Measurements from ENCODE around the gene ANKRD9. TPM values are rescaled to one million over a fixed set of nuclear protein-coding genes. Genes with fewer than 3 reads are reported as not detected.

Gene ANKRD9
- total and polyA plus RNA-seq, 2 of the 13 experiments (the other 11 are each of a cell fraction or from before 2014, with no cell fraction given) = 10.0 to 15.0 TPM

DNA sequence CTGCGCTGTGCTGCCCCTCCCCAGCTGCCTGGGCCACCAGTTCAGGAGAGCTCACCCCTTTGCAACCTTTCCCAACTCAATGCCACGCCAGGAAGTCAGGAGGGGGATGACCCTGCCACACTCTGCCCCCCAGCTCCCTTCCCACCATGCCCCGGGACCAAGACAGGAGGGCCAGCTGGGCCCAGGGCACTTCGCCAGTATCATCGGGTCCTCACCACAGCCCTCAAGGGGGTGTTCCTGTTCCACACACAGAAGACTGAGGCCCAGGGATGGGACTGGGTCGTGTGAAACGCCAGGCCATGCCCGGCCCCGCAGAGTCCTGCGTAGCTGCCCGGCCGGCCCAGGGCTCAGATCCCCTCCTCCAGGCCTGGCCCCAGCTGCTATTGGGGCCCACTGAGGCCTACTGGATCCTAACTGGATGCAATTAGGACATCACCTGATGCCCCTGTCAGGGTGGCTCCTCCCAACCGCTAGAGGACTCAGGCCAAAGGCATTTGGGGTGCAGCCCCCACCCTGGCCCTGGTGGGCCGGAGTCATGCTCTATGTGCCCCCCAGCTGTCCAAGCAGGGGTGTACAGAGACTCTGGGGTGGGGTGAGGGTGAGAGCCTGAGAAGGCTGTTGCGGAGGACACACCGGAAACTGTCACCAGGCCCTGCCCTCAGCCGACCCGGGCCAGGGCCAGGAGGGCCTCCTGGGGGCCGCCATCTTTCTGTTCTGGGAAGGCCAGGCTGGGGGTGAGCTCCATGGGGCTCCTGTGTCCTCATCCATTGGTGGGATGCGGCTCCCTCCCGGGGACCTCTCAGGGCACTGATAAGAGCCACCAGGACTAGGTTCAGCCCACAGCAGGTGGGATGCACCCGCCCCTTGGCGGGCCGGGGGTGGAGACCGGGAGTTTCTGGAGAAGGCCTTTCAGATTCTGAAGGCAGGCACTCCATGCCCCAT is 29.3 kb upstream of the ANKRD9 start (continued):
- TF ChIP-seq ZNF574 (CRISPR knock-in tag; IDR thresholded peaks at IDR 0.05) (peak; percentile 60), KMT2B (CRISPR knock-in tag; IDR thresholded peaks at IDR 0.05) (peak; percentile 22; the same call in 1 of the 2 replicates), RFX3 (CRISPR knock-in tag; IDR thresholded peaks at IDR 0.05) (0 out of 2 replicates have a peak, but pooled peaks have one; percentile 1), ZBTB20 (CRISPR knock-in tag; IDR thresholded peaks at IDR 0.05; ENCODE audit: borderline replicate concordance, low read depth) (peak; percentile 81; the same call in 1 of the 2 replicates), ZNF839 (CRISPR knock-in tag; IDR thresholded peaks at IDR 0.05; ENCODE audit: borderline replicate concordance) (no peak; the same call in 1 of the 2 replicates), HIC2 (CRISPR knock-in tag; IDR thresholded peaks at IDR 0.05; ENCODE audit: low read depth) (peak; percentile 78), NFKB2 (CRISPR knock-in tag; IDR thresholded peaks at IDR 0.05; ENCODE audit: borderline replicate concordance) (peak; percentile 84; the same call in 1 of the 2 replicates), HNF4G (IDR thresholded peaks at IDR 0.05; ENCODE audit: borderline replicate concordance, low read depth, low read length) (no peak), HNF4G (CRISPR knock-in tag; IDR thresholded peaks at IDR 0.05; ENCODE audit: borderline replicate concordance, low read depth) (peak; percentile 18; the same call in 1 of the 2 replicates), CEBPG (CRISPR knock-in tag; IDR thresholded peaks at IDR 0.05) (no peak), ZNF605 (CRISPR knock-in tag; IDR thresholded peaks at IDR 0.05) (peak; percentile 71; the same call in 1 of the 2 replicates), GATAD1 (CRISPR knock-in tag; IDR thresholded peaks at IDR 0.05) (peak; percentile 16)
- TF ChIP-seq, protein P1, sequence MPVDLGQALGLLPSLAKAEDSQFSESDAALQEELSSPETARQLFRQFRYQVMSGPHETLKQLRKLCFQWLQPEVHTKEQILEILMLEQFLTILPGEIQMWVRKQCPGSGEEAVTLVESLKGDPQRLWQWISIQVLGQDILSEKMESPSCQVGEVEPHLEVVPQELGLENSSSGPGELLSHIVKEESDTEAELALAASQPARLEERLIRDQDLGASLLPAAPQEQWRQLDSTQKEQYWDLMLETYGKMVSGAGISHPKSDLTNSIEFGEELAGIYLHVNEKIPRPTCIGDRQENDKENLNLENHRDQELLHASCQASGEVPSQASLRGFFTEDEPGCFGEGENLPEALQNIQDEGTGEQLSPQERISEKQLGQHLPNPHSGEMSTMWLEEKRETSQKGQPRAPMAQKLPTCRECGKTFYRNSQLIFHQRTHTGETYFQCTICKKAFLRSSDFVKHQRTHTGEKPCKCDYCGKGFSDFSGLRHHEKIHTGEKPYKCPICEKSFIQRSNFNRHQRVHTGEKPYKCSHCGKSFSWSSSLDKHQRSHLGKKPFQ (CRISPR knock-in tag; IDR thresholded peaks at IDR 0.05; ENCODE audit: insufficient replicate concordance) = peak; percentile 96
- TF ChIP-seq, protein P2, sequence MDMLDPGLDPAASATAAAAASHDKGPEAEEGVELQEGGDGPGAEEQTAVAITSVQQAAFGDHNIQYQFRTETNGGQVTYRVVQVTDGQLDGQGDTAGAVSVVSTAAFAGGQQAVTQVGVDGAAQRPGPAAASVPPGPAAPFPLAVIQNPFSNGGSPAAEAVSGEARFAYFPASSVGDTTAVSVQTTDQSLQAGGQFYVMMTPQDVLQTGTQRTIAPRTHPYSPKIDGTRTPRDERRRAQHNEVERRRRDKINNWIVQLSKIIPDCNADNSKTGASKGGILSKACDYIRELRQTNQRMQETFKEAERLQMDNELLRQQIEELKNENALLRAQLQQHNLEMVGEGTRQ (IDR thresholded peaks at IDR 0.05; ENCODE audit: low read depth, low read length) = no peak
- TF ChIP-seq, protein P2 (CRISPR knock-in tag; IDR thresholded peaks at IDR 0.05; ENCODE audit: borderline replicate concordance) = peak; percentile 21; the same call in 1 of the 2 replicates
- TF ChIP-seq, protein P3, sequence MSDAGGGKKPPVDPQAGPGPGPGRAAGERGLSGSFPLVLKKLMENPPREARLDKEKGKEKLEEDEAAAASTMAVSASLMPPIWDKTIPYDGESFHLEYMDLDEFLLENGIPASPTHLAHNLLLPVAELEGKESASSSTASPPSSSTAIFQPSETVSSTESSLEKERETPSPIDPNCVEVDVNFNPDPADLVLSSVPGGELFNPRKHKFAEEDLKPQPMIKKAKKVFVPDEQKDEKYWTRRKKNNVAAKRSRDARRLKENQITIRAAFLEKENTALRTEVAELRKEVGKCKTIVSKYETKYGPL (CRISPR knock-in tag; IDR thresholded peaks at IDR 0.05) = 0 out of 2 replicates have a peak, but pooled peaks have one; percentile 23
- TF ChIP-seq, protein P4, sequence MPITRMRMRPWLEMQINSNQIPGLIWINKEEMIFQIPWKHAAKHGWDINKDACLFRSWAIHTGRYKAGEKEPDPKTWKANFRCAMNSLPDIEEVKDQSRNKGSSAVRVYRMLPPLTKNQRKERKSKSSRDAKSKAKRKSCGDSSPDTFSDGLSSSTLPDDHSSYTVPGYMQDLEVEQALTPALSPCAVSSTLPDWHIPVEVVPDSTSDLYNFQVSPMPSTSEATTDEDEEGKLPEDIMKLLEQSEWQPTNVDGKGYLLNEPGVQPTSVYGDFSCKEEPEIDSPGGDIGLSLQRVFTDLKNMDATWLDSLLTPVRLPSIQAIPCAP (CRISPR knock-in tag; IDR thresholded peaks at IDR 0.05; ENCODE audit: low read depth) = no peak
